ENCODE measurements around the gene PLCB3.
"Not testable (repeated sequence)": the region's sequence is repeated elsewhere in the genome, so short reads cannot be mapped to it uniquely, and the experiment has no call there.

Gene PLCB3

GRCh38 chr11:64238076-64238475 is 13.3 kb upstream of the PLCB3 start:
- no peak for DNase-seq

DNA sequence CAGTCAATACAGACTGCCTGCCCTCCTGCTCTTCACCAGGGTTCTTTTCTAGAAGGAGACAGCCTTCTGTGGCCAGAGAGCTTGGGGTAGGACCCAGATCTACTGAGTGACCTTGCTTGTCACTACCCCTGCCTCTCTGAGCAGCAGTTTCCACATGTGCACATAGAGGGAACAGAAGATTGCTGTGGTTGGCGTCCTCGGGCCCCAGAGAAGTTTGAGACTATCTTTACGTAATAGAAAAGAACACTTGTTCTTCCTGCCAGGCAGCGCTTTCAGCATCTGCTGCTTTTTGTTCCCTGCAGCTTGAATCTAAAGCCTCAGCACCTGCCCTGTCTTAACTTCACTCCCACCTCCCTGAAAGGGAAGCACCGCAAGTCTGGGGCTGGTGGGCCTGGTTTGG is 12.3 kb upstream of the PLCB3 start:
- no peak for DNase-seq

GRCh38 chr11:64239662-64240434 is 11.5 kb upstream of the PLCB3 start:
- no peak for DNase-seq

DNA sequence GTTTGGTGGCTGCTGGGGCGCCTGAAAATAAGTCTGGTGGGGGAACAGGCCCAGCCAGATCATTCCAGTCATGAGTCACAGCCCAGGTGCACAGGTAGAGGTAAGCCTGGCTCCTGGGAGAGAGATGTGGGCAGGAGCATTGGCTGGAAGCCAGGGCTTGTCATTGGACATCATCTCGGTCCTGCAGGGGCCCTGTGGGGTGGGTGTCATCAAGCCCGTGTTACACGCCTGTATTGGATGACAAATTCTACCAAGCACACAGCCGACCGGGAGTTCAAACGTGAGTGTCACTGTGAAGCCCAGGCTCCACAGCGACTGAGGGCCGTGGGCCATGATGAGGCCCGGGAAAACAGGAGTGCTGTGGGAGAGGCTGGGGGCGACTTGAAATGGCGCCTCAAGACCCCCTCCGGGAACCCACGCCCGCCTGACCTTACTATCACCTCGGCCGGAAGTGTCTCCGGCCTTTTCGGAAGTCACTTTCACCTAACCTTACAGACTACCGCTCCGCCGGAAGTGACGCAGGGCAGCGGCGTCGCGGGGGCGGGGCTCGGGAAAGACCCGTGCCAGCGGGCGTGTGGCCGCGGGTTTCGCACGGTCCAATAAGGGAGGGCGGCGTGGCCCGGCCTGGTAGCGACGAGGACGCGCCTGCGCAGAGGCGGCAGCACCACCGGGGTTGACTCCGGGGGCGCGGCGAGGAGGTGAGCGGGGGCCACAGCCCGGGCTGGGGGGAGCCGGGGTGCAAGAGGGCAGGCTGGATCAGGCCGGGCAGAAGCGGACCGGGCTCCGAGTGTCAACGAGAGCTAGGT is 10.7 kb upstream of the PLCB3 start, which contains the start of gene FKBP2:
Gene FKBP2 (plus strand): TSS at position 661 of the 806 bp plus-strand sequence. CDS start 1,293 bp downstream, outside the sequence.
- peak; percentile 96 to 99 for DNase-seq

GRCh38 chr11:64241241-64241490 is 10.2 kb upstream of the PLCB3 start:
- DNase-seq, result peak; percentile 98 to 99

DNA sequence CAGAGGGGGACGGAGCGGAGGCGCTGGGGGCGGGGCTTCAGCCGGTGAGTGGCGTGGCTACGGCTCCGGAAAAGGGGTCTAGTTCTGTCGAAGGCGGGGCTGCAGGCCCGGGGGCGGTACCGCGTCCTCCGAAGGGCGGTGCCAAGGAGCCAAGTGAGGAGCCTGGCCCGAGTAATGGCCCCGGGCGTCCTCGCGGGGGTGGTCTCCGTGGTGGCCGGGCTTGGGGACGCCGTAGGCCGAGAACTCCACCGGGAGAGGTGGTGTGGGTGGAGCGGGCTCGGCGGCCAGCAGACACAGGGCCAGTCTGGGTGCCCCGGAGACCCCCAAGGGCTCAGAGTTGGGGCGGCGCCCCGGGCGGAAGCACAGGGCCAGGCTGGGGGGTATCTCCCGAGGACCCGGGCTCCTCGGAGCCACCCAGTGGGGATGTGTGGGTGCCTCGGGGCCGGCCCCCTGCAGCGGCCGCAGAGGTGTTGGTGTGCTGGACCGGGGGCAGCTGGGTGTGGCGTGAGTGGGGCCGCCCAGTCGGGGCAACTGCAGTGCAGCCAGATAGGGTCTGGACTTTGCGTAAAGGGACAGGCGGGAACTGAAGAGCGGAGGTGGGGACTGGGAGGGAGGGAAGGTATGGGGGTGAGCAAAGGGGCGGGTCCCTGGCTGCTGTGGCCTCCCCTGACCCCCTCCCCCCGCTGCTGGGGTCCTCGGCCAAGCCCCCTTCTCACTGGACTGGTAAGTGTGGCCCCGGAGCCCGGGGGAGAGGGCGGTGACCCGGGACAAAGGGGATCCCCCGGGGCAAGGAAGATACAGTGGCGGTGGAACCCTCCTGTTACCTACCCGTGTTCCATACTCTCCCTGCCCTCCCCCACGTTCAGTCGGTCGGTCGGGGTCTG is 9.6 kb upstream of the PLCB3 start:
- peak in 1 of 2 experiments; percentile 61 for DNase-seq

DNA sequence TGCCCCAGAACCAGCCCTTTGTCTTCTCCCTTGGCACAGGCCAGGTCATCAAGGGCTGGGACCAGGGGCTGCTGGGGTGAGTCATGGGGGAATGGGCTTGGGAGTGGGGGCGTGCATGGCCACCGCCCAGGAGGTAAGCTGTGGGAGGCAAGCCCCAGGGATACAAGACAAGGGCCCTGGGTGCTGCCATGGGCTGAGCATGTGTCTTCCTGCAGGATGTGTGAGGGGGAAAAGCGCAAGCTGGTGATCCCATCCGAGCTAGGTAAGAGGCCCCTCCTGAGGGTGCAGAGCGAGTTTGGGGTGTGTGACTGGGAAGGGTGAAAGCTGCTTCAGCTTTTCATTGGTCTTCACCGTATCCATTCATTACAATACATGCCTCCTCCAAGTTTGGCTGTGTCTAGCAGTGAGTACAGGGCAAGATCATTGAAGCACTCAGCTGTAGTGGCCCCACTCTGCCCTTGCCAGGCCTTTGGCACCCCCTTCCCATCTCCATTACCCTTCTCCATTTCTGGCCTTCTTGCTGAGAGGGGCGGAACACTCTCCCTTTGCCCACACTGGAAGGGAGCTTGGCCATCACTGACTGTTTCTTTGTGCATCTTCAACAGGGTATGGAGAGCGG is 8.0 kb upstream of the PLCB3 start:
- DNase-seq, result no peak

- DNase-seq, result no peak
Measured at GRCh38 chr11:64244107-64244506, 7.2 kb upstream of the PLCB3 start.

GRCh38 chr11:64244966-64245365 is 6.4 kb upstream of the PLCB3 start:
- DNase-seq, result no peak

DNA sequence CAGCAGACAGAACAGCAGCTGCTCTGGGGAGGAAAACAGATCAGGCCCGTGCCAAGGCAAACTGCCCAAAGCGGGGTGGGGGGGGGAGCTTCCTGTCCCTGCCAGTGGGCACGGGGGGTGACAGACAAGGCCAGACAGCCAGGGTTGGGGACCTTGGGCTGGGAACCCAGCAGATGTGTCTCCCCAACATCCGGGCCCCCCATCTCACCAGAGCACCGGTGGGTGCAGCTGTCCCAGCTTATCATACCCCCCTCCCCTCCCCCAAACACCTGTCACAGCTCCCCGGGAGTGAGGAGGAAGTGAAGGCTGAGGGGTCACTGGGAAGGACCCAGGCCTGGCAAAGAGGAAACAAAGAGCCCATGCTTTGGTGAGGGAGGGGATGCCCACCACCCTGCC is 5.9 kb upstream of the PLCB3 start:
- peak in 1 of 2 experiments; percentile 40 for DNase-seq

DNA sequence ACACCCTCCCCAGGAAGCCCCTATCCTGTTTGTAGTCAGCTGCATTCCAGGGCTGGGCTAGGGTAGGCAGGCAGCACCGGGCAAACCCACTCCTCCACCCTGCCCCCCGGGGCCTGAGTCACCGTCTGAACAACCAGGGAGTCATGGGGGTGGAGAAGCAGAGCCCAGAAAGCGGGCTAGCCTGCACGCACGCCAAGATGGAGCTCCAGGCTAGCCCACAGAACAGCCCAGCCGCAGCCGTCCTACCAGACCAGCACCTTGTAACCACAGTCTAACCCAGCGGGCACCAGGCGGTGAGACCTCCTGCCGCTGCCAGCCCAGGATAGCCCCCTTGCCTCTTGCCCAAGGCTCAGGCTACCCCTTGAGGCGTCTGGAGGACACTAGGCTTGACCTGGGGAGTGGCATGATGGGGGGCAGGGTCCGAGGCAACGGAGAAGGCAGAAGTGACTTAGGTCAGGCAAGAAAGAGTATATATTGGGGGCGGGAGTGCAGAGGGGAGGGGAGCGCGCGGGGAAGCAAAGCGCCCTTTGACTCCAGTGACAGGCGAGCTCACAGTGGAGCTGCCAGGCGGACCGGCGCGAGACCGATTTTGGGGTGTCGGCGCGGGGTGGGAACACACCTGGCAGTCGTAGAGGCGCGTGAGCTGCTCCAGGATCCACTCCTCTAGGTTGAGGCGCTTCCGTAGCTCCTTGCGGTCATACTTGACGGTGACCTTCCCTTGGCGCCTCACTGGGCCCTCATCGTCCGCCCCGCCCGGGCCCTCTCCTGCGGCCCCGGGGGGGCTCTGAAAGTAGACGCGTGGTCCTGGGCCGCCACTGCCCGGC is 5.3 kb upstream of the PLCB3 start:
- peak in 1 of 2 experiments; percentile 53 for DNase-seq

- not testable (repeated sequence) for DNase-seq
Measured at GRCh38 chr11:64246621-64246870, 4.8 kb upstream of the PLCB3 start.

DNA sequence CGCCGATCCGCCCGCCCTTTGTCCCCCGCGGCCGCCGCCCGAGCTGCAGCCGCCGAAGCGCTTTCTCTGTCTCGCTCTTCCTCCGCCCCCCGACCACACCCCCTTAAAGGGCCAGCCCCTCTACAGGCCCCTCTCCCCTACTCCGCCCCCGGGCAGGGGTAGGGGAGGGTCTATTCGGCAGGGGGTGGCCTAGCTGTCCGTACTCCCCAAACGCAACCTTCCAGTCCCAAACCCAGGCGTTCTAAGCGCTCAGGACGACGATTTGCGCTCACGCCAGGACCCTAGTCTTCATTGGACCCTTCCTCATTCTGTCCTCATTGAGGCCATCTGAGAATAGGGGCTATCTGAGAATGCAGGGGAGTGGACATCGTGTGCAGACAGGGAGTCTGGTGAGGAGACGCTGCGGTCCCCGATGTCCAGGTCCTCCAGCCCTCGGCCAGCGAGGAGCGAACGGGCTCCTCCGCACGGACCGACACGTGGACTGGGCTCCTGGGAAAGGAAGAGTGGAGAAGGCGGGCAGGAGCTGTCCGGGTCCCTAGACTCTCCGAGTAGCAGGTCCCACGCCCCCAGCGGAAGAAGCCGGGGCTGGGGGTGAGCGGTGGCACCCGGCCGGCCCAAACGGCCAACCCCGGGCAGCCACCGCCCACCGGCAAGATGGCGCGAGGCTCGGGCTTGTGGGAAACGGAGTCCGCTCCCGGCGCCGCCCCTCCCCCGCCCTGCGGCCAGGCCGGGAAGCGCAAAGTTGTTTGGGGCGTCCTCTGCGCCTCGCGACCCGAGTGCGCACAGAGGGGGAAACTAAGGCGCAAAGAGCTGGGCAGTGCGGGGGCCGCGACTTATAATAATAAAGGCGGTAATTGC is 4.2 kb upstream of the PLCB3 start, which contains the start of gene PPP1R14B:
Gene PPP1R14B (minus strand): TSS at position 73 of the 858 bp plus-strand sequence. CDS start 270 bp downstream, outside the sequence.
- DNase-seq, result peak; percentile 59 to 88

- DNase-seq, result no peak
Measured at GRCh38 chr11:64247729-64248531, 3.4 kb upstream of the PLCB3 start.

DNA sequence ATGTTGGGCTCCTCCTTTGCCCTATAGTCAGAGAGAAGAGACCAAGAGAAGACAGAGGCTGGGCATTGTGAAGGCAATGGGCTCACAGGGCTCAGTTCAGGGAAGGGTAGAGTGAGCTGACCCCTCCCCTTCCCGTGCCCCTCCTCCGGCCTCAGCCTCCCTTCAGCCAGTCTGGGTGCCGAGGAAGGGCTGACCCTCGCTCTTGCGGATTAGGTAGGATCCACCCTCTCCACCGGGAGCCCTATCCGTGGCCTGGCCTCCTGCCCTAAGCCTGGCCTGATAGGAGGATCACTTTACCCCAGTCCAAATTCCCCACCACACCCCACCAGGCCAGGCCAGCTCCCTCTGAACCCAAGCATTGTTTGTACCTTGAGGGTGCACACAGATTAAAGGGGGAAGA is 2.8 kb upstream of the PLCB3 start:
- no peak for DNase-seq

- DNase-seq, result no peak
Measured at GRCh38 chr11:64249038-64249437, 2.3 kb upstream of the PLCB3 start.

- DNase-seq, result no peak
Measured at GRCh38 chr11:64249563-64250414, 1.5 kb upstream of the PLCB3 start.

- no peak for DNase-seq
Measured at GRCh38 chr11:64250415-64251015, 815 bp upstream of the PLCB3 start.

- DNase-seq, result no peak
Measured at GRCh38 chr11:64251753-64252002, 348 bp downstream of the PLCB3 start.
